Measurements from ENCODE around the gene ANXA1.

DNA sequence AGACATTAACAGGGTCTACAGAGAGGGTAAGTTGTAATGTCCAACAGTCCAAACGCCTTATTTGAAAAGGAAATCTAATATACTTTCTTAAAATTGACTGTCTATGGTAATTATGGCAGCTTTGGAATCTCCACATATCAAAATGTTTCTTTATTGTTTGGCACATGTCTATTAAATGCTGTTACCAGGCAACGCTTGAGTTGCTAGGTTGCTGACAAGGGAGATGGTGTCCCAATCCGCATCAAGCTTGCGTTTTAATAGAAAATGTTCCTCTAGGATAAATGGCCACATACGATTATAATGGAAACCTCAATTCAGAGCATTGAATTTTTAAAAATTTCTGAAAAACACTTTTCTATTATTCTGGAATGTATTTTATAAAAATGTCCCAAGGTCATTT is 9.2 kb downstream of the ANXA1 start:
- TF ChIP-seq TCF7L2 (IDR thresholded peaks at IDR 0.05; ENCODE audit: borderline replicate concordance, extremely low read depth, insufficient read depth, insufficient read length) (no peak), POLR2A (IDR thresholded peaks at IDR 0.05; ENCODE audit: borderline replicate concordance, extremely low read depth, insufficient read depth, insufficient read length) (no peak), JUND (IDR thresholded peaks at IDR 0.05) (no peak)
